Measurements from ENCODE around the gene AGPAT4.

Gene AGPAT4

GRCh38 chr6:161249327-161249726, 24.5 kb downstream of the AGPAT4 start:
- in situ Hi-C loops (cut with MboI; ENCODE audit: low pct_unique_long_range_greater_than_20kb, low sequenced_read_pairs, unreplicated experiment): no loop called here
- no peak for TF ChIP-seq CTCF (IDR thresholded peaks at IDR 0.05; ENCODE audit: extremely low read depth, insufficient read depth, missing control alignments)
- no peak for DNase-seq (ENCODE audit: low spot score)

GRCh38 chr6:161246725-161247124, 27.1 kb downstream of the AGPAT4 start:
- no peak for DNase-seq (ENCODE audit: low spot score)
- TF ChIP-seq CTCF (IDR thresholded peaks at IDR 0.05; ENCODE audit: extremely low read depth, insufficient read depth, missing control alignments): no peak
- in situ Hi-C loops (cut with MboI; ENCODE audit: low pct_unique_long_range_greater_than_20kb, low sequenced_read_pairs, unreplicated experiment): no loop called here

- no peak for TF ChIP-seq CTCF (IDR thresholded peaks at IDR 0.05; ENCODE audit: extremely low read depth, insufficient read depth, missing control alignments)
- DNase-seq (ENCODE audit: low spot score): no peak
- in situ Hi-C loops (cut with MboI; ENCODE audit: low pct_unique_long_range_greater_than_20kb, low sequenced_read_pairs, unreplicated experiment): no loop called here
Observed at GRCh38 chr6:161245363-161245762, 28.5 kb downstream of the AGPAT4 start.

GRCh38 chr6:161244725-161245124, 29.1 kb downstream of the AGPAT4 start:
- DNase-seq (ENCODE audit: low spot score): no peak
- in situ Hi-C loops (cut with MboI; ENCODE audit: low pct_unique_long_range_greater_than_20kb, low sequenced_read_pairs, unreplicated experiment): no loop called here
- no peak for TF ChIP-seq CTCF (IDR thresholded peaks at IDR 0.05; ENCODE audit: extremely low read depth, insufficient read depth, missing control alignments)

GRCh38 chr6:161242779-161243693, 30.8 kb downstream of the AGPAT4 start:
- no peak for TF ChIP-seq CTCF (IDR thresholded peaks at IDR 0.05; ENCODE audit: extremely low read depth, insufficient read depth, missing control alignments)
- DNase-seq (ENCODE audit: low spot score): no peak

GRCh38 chr6:161242113-161242512, 31.7 kb downstream of the AGPAT4 start:
- TF ChIP-seq CTCF (IDR thresholded peaks at IDR 0.05; ENCODE audit: extremely low read depth, insufficient read depth, missing control alignments): no peak
- no peak for DNase-seq (ENCODE audit: low spot score)
- in situ Hi-C loops (cut with MboI; ENCODE audit: low pct_unique_long_range_greater_than_20kb, low sequenced_read_pairs, unreplicated experiment): no loop called here

More at GRCh38 chr6:161242779-161243693, 30.8 kb downstream of the AGPAT4 start:
- in situ Hi-C loops (cut with MboI; ENCODE audit: low pct_unique_long_range_greater_than_20kb, low sequenced_read_pairs, unreplicated experiment): no loop called here

Data from GM13977 (cell line).